DND-41 (cell line): ENCODE measurements around the gene VENTX.

Source experiments
- ATAC-seq: fragments of 200-7000 bp; cut with Tn5 transposase; 3 replicates; pipeline ENCODE4 v1.9.1; 2021; ENCODE audit warnings: low read depth; ENCODE audit not compliant: insufficient read depth
- DNase-seq: peaks from one replicate; pipeline ENCODE4 v3.0.0-alpha.2; 2020
- H2AFZ ChIP-seq: 2 replicates; pipeline ENCODE4 v1.6.0; 2012; ENCODE audit warnings: low read depth, low read length
- H3K27ac ChIP-seq: 2 replicates; pipeline ENCODE4 v1.5.1; 2012; ENCODE audit warnings: low read length, inconsistent platforms
- H3K27me3 ChIP-seq: fragments of 200-600 bp; sonication (generic); 2 replicates; pipeline ENCODE4 v1.6.0; 2012; ENCODE audit warnings: low read length, mild to moderate bottlenecking, inconsistent platforms; ENCODE audit not compliant: insufficient read depth, poor library complexity
- H3K36me3 ChIP-seq: 2 replicates; pipeline ENCODE4 v1.5.1; 2012; ENCODE audit warnings: low read length, inconsistent platforms; ENCODE audit not compliant: insufficient read depth
- H3K4me1 ChIP-seq: 2 replicates; pipeline ENCODE4 v1.5.1; 2012; ENCODE audit warnings: mild to moderate bottlenecking, low read length; ENCODE audit not compliant: insufficient read depth
- H3K4me2 ChIP-seq: 2 replicates; pipeline ENCODE4 v1.6.0; 2012; ENCODE audit warnings: mild to moderate bottlenecking, moderate library complexity, low read length, inconsistent platforms; ENCODE audit not compliant: insufficient read depth
- H3K4me3 ChIP-seq, 2 experiments: fragments of 200-600 bp in 1 of 2; shearing (Covaris generic) in 1 of 2; 2 replicates each; pipeline ENCODE4 v1.5.1; 2012 to 2016; ENCODE audit warnings: inconsistent platforms in 2 of 2, low read length in 2 of 2, mild to moderate bottlenecking in 2 of 2, low read depth in 1 of 2, moderate library complexity in 1 of 2
- H3K79me2 ChIP-seq: 2 replicates; pipeline ENCODE4 v1.6.0; 2012; ENCODE audit warnings: low read length, inconsistent platforms; ENCODE audit not compliant: insufficient read depth
- H3K9ac ChIP-seq: 2 replicates; pipeline ENCODE4 v1.6.0; 2012; ENCODE audit warnings: low read depth, mild to moderate bottlenecking, inconsistent platforms, low read length, moderate library complexity
- H3K9me3 ChIP-seq: 2 replicates; pipeline ENCODE4 v1.5.1; 2012; ENCODE audit warnings: low read length, moderate library complexity, mild to moderate bottlenecking, inconsistent platforms; ENCODE audit not compliant: insufficient read depth, severe bottlenecking
- H4K20me1 ChIP-seq: 2 replicates; pipeline ENCODE4 v1.6.0; 2012; ENCODE audit warnings: low read length; ENCODE audit not compliant: insufficient read depth
- CTCF ChIP-seq: IDR thresholded peaks from 2 replicates; pipeline ENCODE4 v1.5.1; 2012; ENCODE audit warnings: borderline replicate concordance, low read length, moderate library complexity, mild to moderate bottlenecking; ENCODE audit not compliant: poor library complexity, severe bottlenecking; ENCODE audit errors: extremely low read depth
- EZH2 ChIP-seq: IDR thresholded peaks from 3 replicates; pipeline ENCODE4 v1.6.1; 2012; ENCODE audit warnings: borderline replicate concordance, low read depth, mild to moderate bottlenecking, moderate library complexity, low read length, inconsistent platforms; ENCODE audit not compliant: severe bottlenecking

Gene VENTX

GRCh38 chr10:133270773-133271297 lies 33.2 kb downstream of the VENTX start:
- H3K36me3 ChIP-seq = peaks cover 20% of the 10 kb centered on the region
- H4K20me1 ChIP-seq = no peaks in the 10 kb centered on the region; the same call in 1 of the 2 replicates
- no peak overlapping the region for H3K4me3 ChIP-seq
- TF ChIP-seq CTCF (no peak), EZH2 (no peak)
- no peaks in the 10 kb centered on the region for H3K9me3 ChIP-seq
- H3K9ac ChIP-seq = no peak overlapping the region
- H3K79me2 ChIP-seq = no peaks in the 10 kb centered on the region
- H3K4me2 ChIP-seq = no peak overlapping the region
- H3K27ac ChIP-seq = no peak overlapping the region
- H3K4me1 ChIP-seq = no peaks in the 10 kb centered on the region
- no peak overlapping the region for H2AFZ ChIP-seq
- DNase-seq (no peak), ATAC-seq (no peak)
- H3K27me3 ChIP-seq = no peaks in the 10 kb centered on the region

DNA sequence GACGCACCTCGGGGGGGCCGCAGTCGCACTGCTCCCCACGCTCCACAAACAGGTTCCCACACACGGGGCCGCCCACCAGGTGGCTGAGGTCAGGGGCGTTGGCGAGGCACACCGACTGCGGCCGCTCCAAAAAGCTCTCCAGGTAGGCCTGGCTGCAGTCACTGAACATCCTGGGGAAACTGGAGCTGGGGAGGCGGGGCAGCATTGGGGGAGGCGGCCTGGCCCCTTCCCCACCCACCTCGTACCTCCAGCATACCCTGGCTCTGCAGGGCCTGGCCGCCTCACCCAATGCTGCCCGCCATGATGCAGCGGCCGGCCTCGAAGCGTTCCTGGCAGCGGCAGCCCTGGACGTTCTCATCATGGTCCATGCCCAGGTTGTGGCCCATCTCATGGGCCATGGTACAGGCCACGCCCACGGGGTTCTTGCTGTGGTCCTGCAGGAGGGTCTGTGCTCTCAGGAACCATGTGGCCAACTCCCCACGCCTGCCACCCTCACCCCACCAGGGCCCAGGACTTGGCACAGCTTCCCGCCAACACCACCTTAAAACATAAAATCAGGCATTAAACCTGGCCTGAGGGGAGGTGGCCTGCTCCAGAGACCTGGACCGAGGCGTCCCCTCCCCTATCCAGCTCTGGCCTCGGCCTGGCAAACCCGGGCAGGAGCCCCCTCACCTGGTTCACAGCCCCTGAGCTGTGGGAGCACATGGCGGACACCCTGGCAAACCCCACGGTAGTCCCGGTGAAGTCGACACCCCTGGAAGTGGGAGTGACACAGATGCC lies 34.1 kb downstream of the VENTX start:
- Histone ChIP-seq H3K9me3 (no peaks in the 10 kb centered on the region), H3K36me3 (peaks cover 20% of the 10 kb centered on the region), H3K27me3 (no peaks in the 10 kb centered on the region), H3K9ac (no peak overlapping the region), H4K20me1 (no peaks in the 10 kb centered on the region; the same call in 1 of the 2 replicates), H3K4me3 (no peak overlapping the region), H3K4me1 (no peaks in the 10 kb centered on the region), H2AFZ (no peak overlapping the region), H3K79me2 (no peaks in the 10 kb centered on the region), H3K4me2 (no peak overlapping the region), H3K27ac (no peak overlapping the region)
- ATAC-seq = no peak
- DNase-seq = no peak
- TF ChIP-seq EZH2 (no peak), CTCF (no peak)

DNA sequence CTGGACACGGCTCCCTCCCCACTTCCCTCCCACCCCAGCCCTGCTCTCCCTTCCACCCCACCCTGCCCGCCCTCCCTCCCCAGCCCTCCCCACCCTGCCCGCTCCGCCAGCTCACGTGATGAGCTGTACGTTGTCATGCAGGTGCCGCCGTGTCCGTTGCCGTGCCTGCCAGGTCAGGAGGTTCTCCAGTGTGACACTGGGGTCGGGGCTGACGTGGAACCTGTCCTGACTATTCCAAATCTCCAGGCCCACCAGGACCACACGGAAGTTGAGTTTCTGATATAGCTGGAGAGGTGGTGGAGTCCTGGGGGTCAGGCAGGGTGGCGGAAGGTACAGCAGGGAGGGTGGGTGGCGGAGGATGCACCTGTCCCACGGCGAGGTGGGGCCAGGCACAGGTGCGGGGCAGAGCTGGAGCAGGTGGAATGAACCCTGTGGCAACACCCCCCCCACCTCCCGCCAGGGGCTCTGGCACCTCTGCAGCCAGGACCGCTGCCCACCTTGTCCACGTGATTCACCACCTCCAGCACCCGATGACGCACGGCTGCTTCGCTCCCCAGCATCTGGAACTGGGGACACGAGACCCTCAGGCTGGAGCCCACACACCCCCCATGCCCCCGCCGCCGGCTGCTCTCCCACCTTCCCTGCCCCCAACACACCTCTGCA lies 34.8 kb downstream of the VENTX start:
- no peaks in the 10 kb centered on the region for H3K4me1 ChIP-seq
- no peaks in the 10 kb centered on the region for H3K79me2 ChIP-seq
- no peaks in the 10 kb centered on the region for H3K27me3 ChIP-seq
- H3K27ac ChIP-seq = no peak overlapping the region
- no peak overlapping the region for H3K4me2 ChIP-seq
- ATAC-seq (no peak), DNase-seq (no peak)
- no peak overlapping the region for H2AFZ ChIP-seq
- H3K36me3 ChIP-seq = peaks cover 20% of the 10 kb centered on the region
- H3K9me3 ChIP-seq = no peaks in the 10 kb centered on the region
- H3K9ac ChIP-seq = no peak overlapping the region
- TF ChIP-seq EZH2 (no peak), CTCF (no peak)
- H4K20me1 ChIP-seq = no peaks in the 10 kb centered on the region; the same call in 1 of the 2 replicates
- H3K4me3 ChIP-seq = no peak overlapping the region
